Prostate gland (tissue), 2 donors: ENCODE measurements around the gene PPP1CB. TPM values are rescaled to one million over a fixed set of nuclear protein-coding genes. Genes with fewer than 3 reads are reported as not detected.

Experiments
- DNase-seq: peaks from one replicate; pipeline ENCODE4 v3.0.0-alpha.2; 2019; ENCODE audit warnings: low spot score
- H3K27ac ChIP-seq, 2 donors: fragments of 200-600 bp; sonication (generic); 2 replicates each; pipeline ENCODE4 v1.5.1; 2017 to 2019
- H3K27me3 ChIP-seq: fragments of 200-600 bp; sonication (generic); replicated peaks from 2 replicates; pipeline ENCODE4 v1.5.1; 2019; ENCODE audit not compliant: insufficient read depth
- H3K36me3 ChIP-seq, 2 donors: fragments of 200-600 bp; sonication (generic); 1 replicate in 1 of 2; 2 replicates in 1 of 2; pipeline versions ENCODE4 v1.5.1 to v1.8.1; 2017 to 2019
- H3K4me1 ChIP-seq: fragments of 200-600 bp; sonication (generic); replicated peaks from 2 replicates; pipeline ENCODE4 v1.5.1; 2019
- H3K4me3 ChIP-seq, 2 donors: fragments of 200-600 bp; sonication (generic); 2 replicates each; pipeline ENCODE4 v1.5.1; 2017 to 2019
- H3K9me3 ChIP-seq: fragments of 200-600 bp; sonication (generic); 2 replicates; pipeline ENCODE4 v1.5.1; 2017
- CTCF ChIP-seq, 4 experiments: fragments of 200-600 bp in 2 of 4; fragments of 450-650 bp in 2 of 4; sonication (generic) in 2 of 4; IDR thresholded peaks; 1 replicate in 3 of 4; 2 replicates in 1 of 4; pipeline ENCODE4 v1.5.1; 2016 to 2019; ENCODE audit warnings: antibody characterized with exemption in 4 of 4, mild to moderate bottlenecking in 2 of 4, moderate library complexity in 2 of 4
- POLR2A ChIP-seq: fragments of 450-650 bp; IDR thresholded peaks from one replicate; pipeline ENCODE4 v1.6.1; 2016; ENCODE audit warnings: antibody characterized with exemption, mild to moderate bottlenecking
- POLR2AphosphoS5 ChIP-seq: sonication (generic); formaldehyde crosslinking; IDR thresholded peaks from one replicate; pipeline ENCODE4 v1.6.1; 2017; ENCODE audit warnings: antibody characterized with exemption
- WGBS: methylation state at CpG from one replicate; pipeline ENCODE4 v1.1.5; 2018; 5-methylcytosine and 5-hydroxymethylcytosine counted together
- intact Hi-C: fragments of 100-400 bp; cut with DNase I; formaldehyde crosslinking; loops from one replicate; pipeline ENCODE4 v1.14.2; 2022
- total RNA-seq, 2 donors: library from RNA; depleted of rRNA; stranded (reverse); fragments of >200 nt; gene quantifications; one replicate each; pipeline ENCODE4 v1.1.0, GENCODE V29; 2016

The PPP1CB gene
- total RNA-seq, 2 donors from 2014 or later: 177 to 260 TPM

- DNase-seq: no peak
- Histone ChIP-seq H3K36me3 (no peaks in the 10 kb centered on the region), H3K27me3 (no peaks in the 10 kb centered on the region), H3K4me3 (no peak overlapping the region), H3K9me3 (no peaks in the 10 kb centered on the region), H3K27ac (no peak overlapping the region), H3K4me1 (peaks cover 2% of the 10 kb centered on the region)
- intact Hi-C loops: no loop called here
- TF ChIP-seq POLR2AphosphoS5: no peak
- TF ChIP-seq CTCF (IDR thresholded peaks at IDR 0.05): no peak
- no peak for TF ChIP-seq POLR2A
- 94% methylated on average over 8 of the region's 8 CpGs for WGBS
Observed at GRCh38 chr2:28725021-28725711, 26.5 kb upstream of the PPP1CB start.

GRCh38 chr2:28726177-28726576 lies 25.5 kb upstream of the PPP1CB start:
- no peak overlapping the region for H3K4me3 ChIP-seq
- intact Hi-C loops: no loop called here
- H3K27ac ChIP-seq: no peak overlapping the region
- TF ChIP-seq POLR2A: no peak
- no peak for TF ChIP-seq CTCF (IDR thresholded peaks at IDR 0.05)
- TF ChIP-seq POLR2AphosphoS5: no peak
- DNase-seq: no peak
- 93% methylated on average over 4 of the region's 4 CpGs for WGBS
- H3K27me3 ChIP-seq: no peaks in the 10 kb centered on the region
- H3K9me3 ChIP-seq: no peaks in the 10 kb centered on the region
- peaks cover 2% of the 10 kb centered on the region for H3K4me1 ChIP-seq
- no peaks in the 10 kb centered on the region for H3K36me3 ChIP-seq

- intact Hi-C loops: no loop called here
- peak overlapping the region; percentile 51 to 81 for H3K27ac ChIP-seq
Observed at GRCh38 chr2:28729698-28730097, 21.9 kb upstream of the PPP1CB start.

GRCh38 chr2:28730641-28731146 lies 20.9 kb upstream of the PPP1CB start:
- H3K9me3 ChIP-seq: no peaks in the 10 kb centered on the region
- WGBS: 90% methylated on average over 5 of the region's 5 CpGs
- TF ChIP-seq POLR2AphosphoS5 (no peak), CTCF (IDR thresholded peaks at IDR 0.05) (no peak)
- intact Hi-C loops: no loop called here
- no peaks in the 10 kb centered on the region for H3K27me3 ChIP-seq
- DNase-seq: no peak
- H3K36me3 ChIP-seq: no peaks in the 10 kb centered on the region
- no peak overlapping the region for H3K4me3 ChIP-seq
- peak overlapping the region; percentile 51 to 81 for H3K27ac ChIP-seq
- peaks cover 2% of the 10 kb centered on the region for H3K4me1 ChIP-seq

More at GRCh38 chr2:28729698-28730097, 21.9 kb upstream of the PPP1CB start:
- Histone ChIP-seq H3K4me3 (no peak overlapping the region), H3K27me3 (no peaks in the 10 kb centered on the region), H3K4me1 (peaks cover 2% of the 10 kb centered on the region), H3K9me3 (no peaks in the 10 kb centered on the region), H3K36me3 (no peaks in the 10 kb centered on the region)
- TF ChIP-seq POLR2AphosphoS5: peak; percentile 62
- no peak for TF ChIP-seq POLR2A
- DNase-seq: no peak

GRCh38 chr2:28735511-28735910 lies 16.1 kb upstream of the PPP1CB start:
- WGBS: 80% methylated on average over 6 of the region's 6 CpGs
- Histone ChIP-seq H3K4me1 (no peaks in the 10 kb centered on the region), H3K27me3 (no peaks in the 10 kb centered on the region), H3K36me3 (no peaks in the 10 kb centered on the region), H3K27ac (peak overlapping the region; percentile 78 to 81), H3K9me3 (no peaks in the 10 kb centered on the region), H3K4me3 (peak overlapping the region in 1 of 2 donors; percentile 34)
- DNase-seq: no peak
- intact Hi-C loops: no loop called here
- TF ChIP-seq POLR2AphosphoS5 (no peak), POLR2A (no peak), CTCF (IDR thresholded peaks at IDR 0.05) (no peak)
